HG03280 (cell line): ENCODE data around the gene PRKG1.
"Not testable (repeated sequence)": the region's sequence is repeated elsewhere in the genome, so short reads cannot be mapped to it uniquely, and the experiment has no call there.

ENCODE experiments used
- ATAC-seq: cut with Tn5 transposase; IDR thresholded peaks from one replicate; pipeline ENCODE4 v1.9.1; 2021; ENCODE audit warnings: mild to moderate bottlenecking, moderate library complexity; ENCODE audit not compliant: unreplicated experiment

PRKG1 gene

GRCh38 chr10:51683031-51683691, 608.9 kb downstream of the PRKG1 start:
- ATAC-seq = no peak

GRCh38 chr10:51685768-51686167, 611.5 kb downstream of the PRKG1 start:
- ATAC-seq = no peak

- ATAC-seq = no peak
Measured at GRCh38 chr10:51687296-51687695, 613.0 kb downstream of the PRKG1 start.

GRCh38 chr10:51688826-51689225, 614.5 kb downstream of the PRKG1 start:
- not testable (repeated sequence) for ATAC-seq

- ATAC-seq = no peak
Measured at GRCh38 chr10:51689536-51689935, 615.2 kb downstream of the PRKG1 start.

- no peak for ATAC-seq
Measured at GRCh38 chr10:51691135-51691534, 616.8 kb downstream of the PRKG1 start.

- ATAC-seq = no peak
Measured at GRCh38 chr10:51694086-51694768, 619.9 kb downstream of the PRKG1 start.

GRCh38 chr10:51696251-51696650, 622.0 kb downstream of the PRKG1 start:
- ATAC-seq = no peak

GRCh38 chr10:51698473-51699063, 624.3 kb downstream of the PRKG1 start:
- ATAC-seq = no peak

GRCh38 chr10:51699145-51699474, 624.8 kb downstream of the PRKG1 start:
- peak; percentile 33 for ATAC-seq

GRCh38 chr10:51699475-51700227, 625.4 kb downstream of the PRKG1 start, which contains the start of gene CSTF2T:
CSTF2T (minus strand) TSS chr10:51699595; CDS start chr10:51699549, 46 bp downstream.
- peak; percentile 91 for ATAC-seq

- no peak for ATAC-seq
Measured at GRCh38 chr10:51700228-51700817, 626.0 kb downstream of the PRKG1 start.

GRCh38 chr10:51705774-51706173, 631.5 kb downstream of the PRKG1 start:
- ATAC-seq = no peak

GRCh38 chr10:51706225-51706624, 631.9 kb downstream of the PRKG1 start:
- no peak for ATAC-seq

- no peak for ATAC-seq
Measured at GRCh38 chr10:51707392-51707791, 633.1 kb downstream of the PRKG1 start.

- ATAC-seq = no peak
Measured at GRCh38 chr10:51707821-51708424, 633.6 kb downstream of the PRKG1 start.

GRCh38 chr10:51708609-51709008, 634.3 kb downstream of the PRKG1 start:
- no peak for ATAC-seq

- ATAC-seq = no peak
Measured at GRCh38 chr10:51709324-51709972, 635.2 kb downstream of the PRKG1 start.

- no peak for ATAC-seq
Measured at GRCh38 chr10:51711519-51711891, 637.2 kb downstream of the PRKG1 start.

GRCh38 chr10:51716981-51717380, 642.7 kb downstream of the PRKG1 start:
- no peak for ATAC-seq
